MM.1S (cell line): ENCODE data around the gene ADIRF.

Source experiments
- DNase-seq: peaks from one replicate; pipeline ENCODE4 v3.0.0-alpha.2; 2015
- H2AFZ ChIP-seq: fragments of 300-600 bp; sonication (generic); 2 replicates; pipeline ENCODE4 v1.6.0; 2016; ENCODE audit warnings: antibody characterized with exemption, low read length
- H3F3A ChIP-seq: fragments of 300-600 bp; sonication (generic); 2 replicates; pipeline ENCODE4 v1.6.1; 2016; ENCODE audit warnings: mild to moderate bottlenecking, antibody characterized with exemption, low read length, moderate library complexity, mixed read lengths; ENCODE audit not compliant: insufficient read depth
- H3K27ac ChIP-seq: fragments of 300-600 bp; sonication (generic); 2 replicates; pipeline ENCODE4 v1.5.1; 2016; ENCODE audit warnings: mild to moderate bottlenecking, low read length
- H3K27me3 ChIP-seq: fragments of 300-600 bp; sonication (generic); replicated peaks from 2 replicates; pipeline ENCODE4 v1.6.0; 2016; ENCODE audit warnings: low read length; ENCODE audit not compliant: insufficient read depth
- H3K36me3 ChIP-seq: fragments of 300-600 bp; sonication (generic); replicated peaks from 2 replicates; pipeline ENCODE4 v1.6.1; 2016; ENCODE audit warnings: mild to moderate bottlenecking, low read length, mixed read lengths; ENCODE audit not compliant: insufficient read depth
- H3K4me1 ChIP-seq: fragments of 300-600 bp; sonication (generic); 2 replicates; pipeline ENCODE4 v1.6.1; 2016; ENCODE audit warnings: low read length, mixed read lengths
- H3K4me2 ChIP-seq: fragments of 300-600 bp; sonication (generic); 2 replicates; pipeline ENCODE4 v1.6.0; 2016; ENCODE audit warnings: low read depth, low read length
- H3K4me3 ChIP-seq: fragments of 300-600 bp; sonication (generic); 2 replicates; pipeline ENCODE4 v1.5.1; 2016; ENCODE audit warnings: low read length, mixed read lengths
- H3K79me2 ChIP-seq: fragments of 300-600 bp; sonication (generic); 2 replicates; pipeline ENCODE4 v1.6.1; 2016; ENCODE audit warnings: mixed run types, low read length, mixed read lengths
- H3K9ac ChIP-seq: fragments of 300-600 bp; sonication (generic); 2 replicates; pipeline ENCODE4 v1.6.1; 2016; ENCODE audit warnings: low read length, mixed read lengths
- H3K9me2 ChIP-seq: fragments of 300-600 bp; sonication (generic); replicated peaks from 2 replicates; pipeline ENCODE4 v1.6.1; 2016; ENCODE audit warnings: mild to moderate bottlenecking, low read length, mixed read lengths; ENCODE audit not compliant: insufficient read depth
- H3K9me3 ChIP-seq: fragments of 300-600 bp; sonication (generic); replicated peaks from 2 replicates; pipeline ENCODE4 v1.6.1; 2016; ENCODE audit warnings: mild to moderate bottlenecking, low read length, mixed read lengths; ENCODE audit not compliant: insufficient read depth
- H4K20me1 ChIP-seq: fragments of 300-600 bp; sonication (generic); 2 replicates; pipeline ENCODE4 v1.6.1; 2016; ENCODE audit warnings: mild to moderate bottlenecking, low read length, moderate library complexity, mixed read lengths; ENCODE audit not compliant: insufficient read depth
- EZH2 ChIP-seq: fragments of 300-600 bp; sonication (generic); optimal IDR thresholded peaks from 2 replicates; pipeline ENCODE3; 2017; ENCODE audit warnings: low read depth, mild to moderate bottlenecking, antibody characterized with exemption, low read length, mixed read lengths
- EZH2phosphoT487 ChIP-seq: fragments of 300-600 bp; sonication (generic); IDR thresholded peaks from 2 replicates; pipeline ENCODE4 v1.6.1; 2018; ENCODE audit warnings: antibody characterized with exemption, low read length
- TF ChIP-seq, protein P1 (sequence below): fragments of 300-600 bp; sonication (generic); IDR thresholded peaks from 2 replicates; pipeline ENCODE4 v1.5.1; 2016; ENCODE audit warnings: antibody characterized with exemption, low read length, mixed read lengths

Gene ADIRF

DNA sequence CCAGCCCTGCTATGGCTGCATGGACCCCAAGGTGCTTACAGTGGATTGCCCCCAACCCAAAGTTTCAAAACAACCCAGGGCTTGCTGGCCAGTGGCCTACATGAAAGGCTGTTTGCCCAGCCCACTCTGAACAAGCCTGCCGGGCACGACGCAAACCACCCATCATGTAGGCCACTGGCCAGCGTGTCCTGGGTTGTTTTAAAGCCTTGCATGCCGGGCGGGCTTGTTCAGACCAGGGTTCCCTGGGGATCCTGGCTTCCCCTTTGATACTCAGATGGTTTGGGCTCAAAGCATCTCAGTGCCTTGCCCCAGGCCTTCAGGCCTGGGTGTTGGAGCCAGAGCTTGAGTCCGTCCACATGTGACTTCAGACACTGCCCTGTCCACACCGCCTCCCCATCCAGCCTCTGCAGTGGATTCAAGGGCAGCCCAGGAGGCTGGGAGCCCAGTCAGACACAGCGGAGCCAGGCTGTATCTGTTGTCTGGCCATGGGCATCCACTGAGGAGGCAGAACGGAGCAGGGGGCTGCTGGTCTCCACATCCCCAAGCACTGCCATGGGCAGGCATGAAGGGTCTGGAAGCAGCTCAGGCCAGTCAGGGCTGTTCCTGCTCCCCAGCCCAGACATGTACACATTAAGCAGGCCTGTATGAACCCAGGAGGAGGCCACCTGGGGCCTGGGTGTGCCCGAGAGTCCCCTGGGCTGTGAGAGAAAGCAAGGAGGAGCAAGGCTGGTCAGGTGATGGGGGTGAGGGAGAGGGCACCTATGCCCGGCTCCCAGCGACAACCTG lies 4.0 kb upstream of the ADIRF start:
- TF ChIP-seq, protein P1, sequence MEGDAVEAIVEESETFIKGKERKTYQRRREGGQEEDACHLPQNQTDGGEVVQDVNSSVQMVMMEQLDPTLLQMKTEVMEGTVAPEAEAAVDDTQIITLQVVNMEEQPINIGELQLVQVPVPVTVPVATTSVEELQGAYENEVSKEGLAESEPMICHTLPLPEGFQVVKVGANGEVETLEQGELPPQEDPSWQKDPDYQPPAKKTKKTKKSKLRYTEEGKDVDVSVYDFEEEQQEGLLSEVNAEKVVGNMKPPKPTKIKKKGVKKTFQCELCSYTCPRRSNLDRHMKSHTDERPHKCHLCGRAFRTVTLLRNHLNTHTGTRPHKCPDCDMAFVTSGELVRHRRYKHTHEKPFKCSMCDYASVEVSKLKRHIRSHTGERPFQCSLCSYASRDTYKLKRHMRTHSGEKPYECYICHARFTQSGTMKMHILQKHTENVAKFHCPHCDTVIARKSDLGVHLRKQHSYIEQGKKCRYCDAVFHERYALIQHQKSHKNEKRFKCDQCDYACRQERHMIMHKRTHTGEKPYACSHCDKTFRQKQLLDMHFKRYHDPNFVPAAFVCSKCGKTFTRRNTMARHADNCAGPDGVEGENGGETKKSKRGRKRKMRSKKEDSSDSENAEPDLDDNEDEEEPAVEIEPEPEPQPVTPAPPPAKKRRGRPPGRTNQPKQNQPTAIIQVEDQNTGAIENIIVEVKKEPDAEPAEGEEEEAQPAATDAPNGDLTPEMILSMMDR, result no peak
- no peak for TF ChIP-seq EZH2phosphoT487
- TF ChIP-seq EZH2, result no peak
- H3K9me3 ChIP-seq, result no peaks in the 10 kb centered on the region
- no peak overlapping the region for H3K4me2 ChIP-seq
- no peaks in the 10 kb centered on the region for H3K79me2 ChIP-seq
- H3K27me3 ChIP-seq, result no peaks in the 10 kb centered on the region
- H3K4me3 ChIP-seq, result no peak overlapping the region
- H3K9me2 ChIP-seq, result no peaks in the 10 kb centered on the region
- no peaks in the 10 kb centered on the region for H4K20me1 ChIP-seq
- no peak overlapping the region for H3K9ac ChIP-seq
- no peak overlapping the region for H2AFZ ChIP-seq
- 0 out of 2 replicates have a peak, but pooled peaks cover 3% of the 10 kb centered on the region for H3K4me1 ChIP-seq
- DNase-seq, result no peak
- H3F3A ChIP-seq, result no peaks in the 10 kb centered on the region
- H3K27ac ChIP-seq, result no peak overlapping the region
- H3K36me3 ChIP-seq, result no peaks in the 10 kb centered on the region

DNA sequence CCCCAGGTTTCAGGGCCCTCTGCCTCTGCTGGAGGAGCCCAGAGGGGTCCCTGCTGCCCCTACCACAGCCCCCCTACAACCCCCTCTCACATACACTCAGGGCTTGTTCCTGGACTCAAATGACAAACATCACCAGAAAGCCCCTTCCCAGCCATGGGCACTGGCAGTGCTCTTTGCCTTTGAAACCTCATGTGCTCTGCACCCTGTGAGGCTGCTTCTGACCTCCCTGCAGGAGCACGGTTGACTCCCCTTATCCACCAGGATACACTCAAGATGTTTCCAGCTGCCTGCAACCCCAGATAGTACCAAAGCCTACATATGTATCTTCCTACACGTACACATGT lies 3.5 kb upstream of the ADIRF start:
- Histone ChIP-seq H3K36me3 (no peaks in the 10 kb centered on the region), H3K27ac (no peak overlapping the region), H3F3A (no peaks in the 10 kb centered on the region), H3K27me3 (no peaks in the 10 kb centered on the region), H3K9ac (no peak overlapping the region), H2AFZ (no peak overlapping the region), H4K20me1 (no peaks in the 10 kb centered on the region), H3K9me3 (no peaks in the 10 kb centered on the region), H3K79me2 (no peaks in the 10 kb centered on the region), H3K4me1 (0 out of 2 replicates have a peak, but pooled peaks cover 3% of the 10 kb centered on the region), H3K4me2 (no peak overlapping the region), H3K4me3 (no peak overlapping the region), H3K9me2 (no peaks in the 10 kb centered on the region)
- TF ChIP-seq EZH2 (no peak), EZH2phosphoT487 (no peak)
- TF ChIP-seq, protein P1, result no peak
- no peak for DNase-seq

DNA sequence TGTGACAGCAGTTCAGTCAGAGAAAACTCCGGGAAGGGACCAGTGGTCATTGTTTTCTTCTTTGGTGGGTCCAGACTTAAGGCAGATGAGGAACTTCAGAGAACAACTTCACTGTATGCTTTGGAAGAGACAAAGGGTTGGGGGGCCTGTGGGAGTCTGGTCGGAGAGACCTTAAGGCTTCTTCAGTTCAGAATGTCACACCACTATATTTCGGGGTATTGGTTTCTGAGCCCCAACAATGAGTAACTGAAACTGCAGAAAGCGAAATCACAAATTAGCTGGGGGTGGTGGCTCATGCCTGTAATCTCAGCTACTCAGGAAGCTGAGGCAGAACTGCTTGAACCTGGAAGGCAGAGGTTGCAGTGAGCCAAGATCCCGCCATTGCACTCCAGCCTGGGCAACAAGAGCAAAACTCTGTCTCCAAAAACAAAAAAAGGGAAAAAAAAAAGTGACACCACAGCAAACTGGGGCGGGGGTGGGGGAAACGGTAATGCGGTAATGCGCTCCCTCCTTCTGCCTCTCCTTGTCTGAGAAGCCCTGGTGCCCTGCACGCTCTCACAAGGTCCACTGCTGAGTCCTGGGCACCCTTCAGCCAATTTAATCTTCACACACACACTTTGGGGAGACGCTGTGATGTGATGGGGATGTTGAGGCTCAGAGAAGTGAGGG lies 2.2 kb upstream of the ADIRF start:
- Histone ChIP-seq H3K4me3 (no peak overlapping the region), H3F3A (no peaks in the 10 kb centered on the region), H4K20me1 (no peaks in the 10 kb centered on the region), H3K79me2 (no peaks in the 10 kb centered on the region), H3K4me1 (no peaks in the 10 kb centered on the region), H3K36me3 (no peaks in the 10 kb centered on the region), H3K9me2 (no peaks in the 10 kb centered on the region), H2AFZ (0 out of 2 replicates have a peak overlapping the region, but pooled peaks have one; percentile 20), H3K4me2 (no peak overlapping the region), H3K27me3 (no peaks in the 10 kb centered on the region), H3K9me3 (no peaks in the 10 kb centered on the region), H3K9ac (no peak overlapping the region), H3K27ac (no peak overlapping the region)
- no peak for DNase-seq
- TF ChIP-seq EZH2phosphoT487 (no peak), EZH2 (no peak)
- TF ChIP-seq, protein P1, result no peak
